GM12873 (cell line): ENCODE results near the gene NWD2.

Source experiments
- TF ChIP-seq, protein P1 (sequence below): IDR thresholded peaks from 2 replicates; pipeline ENCODE4 v1.5.1; 2012; ENCODE audit warnings: low read depth, mild to moderate bottlenecking, moderate library complexity, low read length, control low read depth; ENCODE audit not compliant: insufficient read depth; ENCODE audit errors: missing control alignments

Gene NWD2

GRCh38 chr4:37476691-37477090, 232.1 kb downstream of the NWD2 start:
- TF ChIP-seq, protein P1, sequence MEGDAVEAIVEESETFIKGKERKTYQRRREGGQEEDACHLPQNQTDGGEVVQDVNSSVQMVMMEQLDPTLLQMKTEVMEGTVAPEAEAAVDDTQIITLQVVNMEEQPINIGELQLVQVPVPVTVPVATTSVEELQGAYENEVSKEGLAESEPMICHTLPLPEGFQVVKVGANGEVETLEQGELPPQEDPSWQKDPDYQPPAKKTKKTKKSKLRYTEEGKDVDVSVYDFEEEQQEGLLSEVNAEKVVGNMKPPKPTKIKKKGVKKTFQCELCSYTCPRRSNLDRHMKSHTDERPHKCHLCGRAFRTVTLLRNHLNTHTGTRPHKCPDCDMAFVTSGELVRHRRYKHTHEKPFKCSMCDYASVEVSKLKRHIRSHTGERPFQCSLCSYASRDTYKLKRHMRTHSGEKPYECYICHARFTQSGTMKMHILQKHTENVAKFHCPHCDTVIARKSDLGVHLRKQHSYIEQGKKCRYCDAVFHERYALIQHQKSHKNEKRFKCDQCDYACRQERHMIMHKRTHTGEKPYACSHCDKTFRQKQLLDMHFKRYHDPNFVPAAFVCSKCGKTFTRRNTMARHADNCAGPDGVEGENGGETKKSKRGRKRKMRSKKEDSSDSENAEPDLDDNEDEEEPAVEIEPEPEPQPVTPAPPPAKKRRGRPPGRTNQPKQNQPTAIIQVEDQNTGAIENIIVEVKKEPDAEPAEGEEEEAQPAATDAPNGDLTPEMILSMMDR = no peak

GRCh38 chr4:37477126-37477525, 232.6 kb downstream of the NWD2 start:
- TF ChIP-seq, protein P1 = no peak

DNA sequence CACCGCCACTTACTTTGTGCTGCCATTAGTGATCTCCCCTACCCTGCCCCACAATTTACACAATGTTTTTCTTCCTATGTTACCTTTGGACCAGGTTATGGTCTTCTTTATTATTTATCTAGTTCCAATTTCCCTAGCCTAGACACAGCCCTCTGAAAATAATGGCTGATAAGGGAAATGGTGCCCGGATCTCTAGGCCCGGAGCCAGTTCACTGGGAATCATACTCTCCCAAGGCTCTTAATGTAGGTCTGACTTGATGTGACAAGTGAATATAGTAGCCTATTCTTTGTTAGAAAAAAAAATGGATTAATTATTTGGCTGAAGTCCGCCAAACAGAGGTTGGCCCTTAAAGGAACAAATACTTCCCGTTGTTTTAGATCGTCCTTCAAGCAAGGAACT, 233.6 kb downstream of the NWD2 start:
- TF ChIP-seq, protein P1 = no peak

DNA sequence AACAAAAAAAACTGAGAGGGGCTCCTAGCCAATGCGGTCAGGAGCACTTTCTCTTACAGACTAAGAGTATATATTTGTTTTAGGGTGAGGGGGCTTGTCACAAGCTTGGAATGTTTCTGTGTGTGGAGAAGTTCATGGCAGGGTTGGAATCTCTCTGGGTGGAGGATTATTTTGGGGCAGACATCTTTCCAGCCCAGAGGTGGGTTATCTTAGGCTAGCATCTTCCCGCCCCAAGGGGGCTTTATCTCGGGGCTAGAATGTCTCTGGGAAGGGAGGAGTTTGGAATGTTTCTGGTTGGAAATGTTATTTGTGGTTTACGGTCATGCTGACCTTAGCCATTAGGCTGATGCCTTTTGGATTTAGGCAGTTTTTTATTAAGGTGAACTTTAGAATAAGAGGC, 236.0 kb downstream of the NWD2 start:
- TF ChIP-seq, protein P1 = no peak

DNA sequence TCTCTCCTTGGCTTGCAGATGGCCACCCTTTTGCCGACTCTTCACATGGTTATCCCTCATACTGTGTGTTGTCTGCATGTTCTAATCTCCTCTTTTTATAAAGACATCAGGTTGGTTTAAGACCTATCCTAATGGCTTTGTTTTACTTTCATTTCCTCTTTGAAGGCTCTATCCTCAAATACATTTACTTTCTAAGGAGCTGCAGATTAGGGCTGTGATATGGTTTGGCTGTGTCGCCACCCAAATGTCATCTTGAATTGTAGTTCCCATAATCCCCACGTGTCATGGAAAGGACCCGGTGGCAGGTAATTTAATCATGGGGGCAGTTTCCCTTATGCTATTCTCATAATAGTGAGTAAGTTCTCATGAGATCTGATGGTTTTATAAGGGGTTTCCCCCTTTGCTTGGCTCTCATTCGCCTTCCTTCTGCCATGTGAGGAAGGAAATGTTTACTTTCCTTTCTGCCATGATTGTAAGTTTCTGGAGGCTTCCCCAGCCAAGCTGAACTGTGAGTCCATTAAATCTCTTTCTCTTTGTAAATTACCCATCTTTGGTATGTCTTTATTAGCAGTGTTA, 237.1 kb downstream of the NWD2 start:
- TF ChIP-seq, protein P1 = no peak

DNA sequence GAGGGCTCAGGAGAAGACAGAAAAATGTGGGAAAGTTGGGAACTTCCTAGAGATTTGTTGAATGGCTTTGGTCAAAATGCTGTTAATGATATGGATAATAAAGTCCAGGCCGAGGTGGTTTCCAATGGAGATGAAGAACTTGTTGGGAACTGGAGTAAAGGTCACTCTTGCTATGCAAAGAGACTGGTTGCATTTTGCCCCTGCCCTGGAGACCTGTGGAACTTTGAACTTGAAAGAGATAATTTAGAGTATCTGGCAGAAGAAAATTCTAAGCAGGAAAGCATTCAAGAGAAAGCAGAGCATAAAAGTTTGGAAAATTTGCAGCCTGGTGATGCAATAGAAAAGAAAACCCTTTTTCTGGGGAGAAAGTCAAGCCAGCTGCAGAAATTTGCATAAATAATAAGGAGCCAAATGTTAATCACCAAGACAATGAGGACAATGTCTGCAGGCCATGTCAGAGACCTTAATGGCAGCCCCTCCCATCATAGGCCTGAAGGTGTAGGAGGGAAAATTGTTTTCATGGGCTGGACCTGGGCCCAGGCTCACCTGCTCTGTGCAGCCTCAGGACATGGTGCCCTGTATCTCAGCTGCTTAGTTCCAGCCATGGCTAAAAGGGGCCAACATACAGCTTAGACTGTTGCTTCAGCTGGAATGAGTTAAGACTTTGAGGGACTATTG, 237.8 kb downstream of the NWD2 start:
- TF ChIP-seq, protein P1 = no peak

DNA sequence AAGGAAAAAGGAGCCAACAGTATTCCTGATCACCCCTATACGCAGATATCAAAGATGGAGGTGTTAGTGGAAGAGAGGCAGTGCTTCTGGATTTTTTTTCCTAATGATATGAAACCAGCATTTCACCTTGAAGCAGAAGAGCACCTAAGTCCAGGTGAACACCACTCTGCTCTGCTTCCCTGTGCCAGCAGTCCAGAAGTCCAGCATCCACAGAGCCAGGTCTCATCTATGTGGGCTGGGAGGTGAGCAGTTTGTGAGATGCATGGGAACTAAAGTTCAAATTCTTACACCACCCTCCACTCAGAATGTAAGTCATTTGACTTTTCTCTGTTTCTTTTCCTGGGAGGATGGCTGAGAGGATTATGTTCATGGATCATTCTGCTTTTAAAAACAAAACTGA, 239.1 kb downstream of the NWD2 start:
- TF ChIP-seq, protein P1 = no peak
